Erythroblast (primary cell): Measurements from ENCODE around the gene DSCAM.

Experiments
- GATA1 ChIP-seq: IDR thresholded peaks from 2 replicates; pipeline ENCODE4 v1.6.1; 2011; ENCODE audit warnings: low read depth, mild to moderate bottlenecking, control low read depth, low read length, moderate library complexity
- POLR2A ChIP-seq: IDR thresholded peaks from 2 replicates; pipeline ENCODE4 v1.6.1; 2011; ENCODE audit warnings: mild to moderate bottlenecking, low read length

- TF ChIP-seq POLR2A (no peak), GATA1 (no peak)
Observed at GRCh38 chr21:40355076-40355475, 491.9 kb downstream of the DSCAM start.
